Measurements from ENCODE around the gene ROGDI. TPM values are rescaled to one million over a fixed set of nuclear protein-coding genes. Genes with fewer than 3 reads are reported as not detected.
A peak's percentile ranks its signal among the peaks of the same experiment; 100 is the strongest.

The ROGDI gene
- total RNA-seq, 1 experiment from 2014 or later, result 14.7 TPM

DNA sequence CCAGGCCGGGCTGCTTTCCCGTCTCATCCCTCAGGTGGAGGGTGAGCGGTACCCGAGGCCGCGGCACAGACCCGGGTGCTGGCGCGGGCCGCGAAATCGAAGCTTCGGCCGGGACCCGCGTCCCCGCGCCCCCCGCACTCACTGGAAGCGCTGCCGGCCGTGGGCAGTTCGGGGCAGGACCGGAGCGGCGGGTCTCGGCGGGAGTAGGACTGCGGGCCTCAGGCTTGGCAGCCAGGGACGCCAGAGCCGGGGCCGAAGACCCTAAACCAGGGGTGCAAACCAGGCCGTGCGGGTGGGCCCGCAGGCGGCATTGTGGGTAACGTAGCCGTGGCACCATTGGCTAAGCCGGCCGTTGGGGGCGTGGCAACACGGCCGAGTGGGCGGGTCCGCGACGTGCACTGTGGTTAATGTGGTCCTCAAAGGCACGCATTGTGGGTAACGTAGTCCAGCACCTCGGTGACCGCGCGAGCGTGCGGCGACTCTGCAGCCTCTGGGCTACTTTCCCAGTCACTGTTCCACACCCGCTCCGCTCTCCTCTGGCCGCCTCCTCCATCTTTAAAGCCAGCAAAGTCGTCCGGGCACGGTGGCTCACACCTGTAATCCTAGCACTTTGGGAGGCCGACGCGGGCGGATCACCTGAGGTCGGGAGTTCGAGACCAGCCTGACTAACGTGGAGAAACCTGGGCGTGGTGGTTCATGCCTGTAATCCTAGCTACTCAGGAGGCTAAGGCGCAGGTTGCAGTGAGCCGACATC, 35.4 kb downstream of the ROGDI start, which contains the start of gene ZNF500:
TSS of gene ZNF500 (minus strand) at position 288 of the 754 bp plus-strand sequence. CDS start 1,184 bp downstream, outside the sequence.
- peak; percentile 96 for DNase-seq (ENCODE audit: low spot score)

DNA sequence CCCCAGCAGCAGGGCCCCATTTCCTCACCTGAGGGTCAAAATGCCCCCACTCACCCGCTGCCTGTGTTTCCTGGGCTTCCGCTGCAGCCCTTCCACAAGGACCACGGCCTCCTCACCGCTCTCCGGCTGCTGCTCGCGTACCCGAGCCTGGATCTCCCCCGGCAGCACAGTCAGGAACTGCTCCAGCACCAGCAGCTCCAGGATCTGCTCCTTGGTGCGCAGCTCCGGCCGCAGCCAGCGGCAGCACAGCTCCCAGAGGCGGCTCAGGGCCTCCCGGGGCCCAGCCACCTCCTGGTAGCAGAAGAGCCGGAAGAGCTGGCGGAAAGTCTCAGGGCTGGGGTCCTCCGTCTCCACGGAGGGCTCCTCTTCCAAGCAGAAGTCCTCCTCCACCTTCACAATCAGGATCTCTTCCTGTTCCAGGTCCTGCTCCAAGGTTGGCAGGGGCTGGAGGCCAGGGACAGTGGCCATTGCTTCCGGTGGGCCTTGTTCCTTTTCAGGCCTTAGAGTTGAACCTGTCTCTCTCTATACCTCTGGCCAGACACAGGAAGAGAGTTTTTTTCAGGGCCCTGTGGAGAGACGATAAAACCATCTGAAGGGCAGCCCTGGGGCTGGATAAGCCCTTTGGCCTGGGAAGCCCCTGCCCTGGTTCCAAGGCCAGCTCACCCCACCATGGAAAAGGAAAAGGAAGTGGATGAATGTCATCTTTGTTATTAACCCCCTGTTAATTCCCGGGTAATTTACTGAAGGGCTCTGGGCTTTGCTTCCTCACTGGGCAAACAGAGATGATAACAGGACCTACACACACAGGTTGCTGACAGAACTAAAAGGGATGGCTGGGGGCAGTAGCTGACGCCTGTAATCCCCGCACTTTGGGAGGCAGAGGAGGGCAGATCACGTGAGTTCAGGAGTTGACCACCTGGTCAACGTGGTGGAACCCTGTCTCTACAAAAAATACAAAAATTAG, 36.6 kb downstream of the ROGDI start:
- no peak for DNase-seq (ENCODE audit: low spot score)

DNA sequence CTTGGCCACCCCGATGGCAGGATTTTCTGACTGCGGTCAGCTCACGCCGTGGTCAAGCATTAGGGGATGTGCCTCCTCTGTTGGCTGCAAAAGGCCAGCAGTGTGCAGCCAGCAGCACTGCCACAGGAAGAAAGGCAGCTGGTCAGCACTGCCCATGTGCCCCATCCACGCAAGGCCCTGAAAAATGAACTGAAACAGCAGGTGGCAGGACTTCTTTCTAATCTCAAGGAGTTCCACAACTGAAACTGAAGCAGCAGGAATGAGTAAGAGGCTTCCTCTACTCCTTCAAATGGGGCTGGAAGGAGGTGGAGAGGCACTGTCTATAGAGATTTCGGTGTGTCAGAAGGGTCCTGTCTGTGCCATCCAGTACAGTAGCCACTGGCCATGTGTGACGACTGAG, 38.6 kb downstream of the ROGDI start:
- DNase-seq (ENCODE audit: low spot score), result no peak

DNA sequence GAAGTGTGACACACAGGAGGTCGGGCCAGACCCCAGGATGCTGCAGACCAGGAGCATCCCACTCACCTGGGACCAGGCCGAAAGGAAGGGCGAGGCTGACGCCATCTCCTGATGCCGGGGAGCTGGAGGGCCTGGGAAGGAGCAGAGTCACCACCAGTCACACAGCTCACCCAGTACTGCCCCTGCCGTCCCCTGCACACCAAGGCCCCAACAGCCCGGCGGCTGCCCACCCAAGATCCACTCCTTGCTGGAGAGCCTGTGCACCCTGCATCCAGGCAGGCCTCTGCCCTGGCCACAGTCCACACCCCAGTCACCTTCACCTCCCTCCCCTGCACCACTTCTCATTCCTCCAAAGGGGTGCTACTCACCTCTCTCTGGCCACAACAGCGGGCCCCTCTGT, 40.2 kb downstream of the ROGDI start:
- no peak for DNase-seq (ENCODE audit: low spot score)

DNA sequence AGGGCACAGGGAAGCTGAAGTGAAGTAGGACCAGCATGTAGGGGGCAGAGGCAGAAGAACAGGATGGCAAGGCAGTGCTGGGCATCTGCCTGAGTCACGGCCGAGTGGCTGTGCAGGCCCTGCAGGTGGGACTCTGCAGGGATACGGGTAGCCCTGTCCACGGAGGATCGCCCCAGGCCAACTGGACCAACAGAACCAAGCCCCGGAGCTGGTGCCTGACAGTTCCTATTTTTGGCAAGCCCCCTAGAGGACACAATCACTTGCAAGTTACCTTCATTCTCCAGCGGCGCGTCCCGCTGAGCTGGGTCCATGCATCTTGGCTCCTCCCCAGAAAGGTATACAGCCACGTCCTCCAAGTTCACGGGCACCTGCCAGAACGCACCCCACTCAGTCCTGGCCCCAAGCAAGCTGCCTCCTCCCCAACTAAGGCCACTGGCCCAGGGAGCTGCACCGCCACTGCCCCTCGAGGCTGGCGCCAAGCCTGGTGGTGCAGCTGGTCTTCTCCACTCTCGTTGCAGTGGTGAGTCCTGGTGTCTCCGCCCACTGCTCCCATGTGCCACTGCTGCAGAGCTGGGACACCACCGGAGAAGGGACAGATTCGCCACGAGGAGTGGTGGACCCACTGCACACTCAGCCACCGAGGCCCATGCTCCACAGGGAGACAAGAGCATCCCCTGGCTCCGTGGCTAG, 42.1 kb downstream of the ROGDI start:
- DNase-seq (ENCODE audit: low spot score), result no peak

DNA sequence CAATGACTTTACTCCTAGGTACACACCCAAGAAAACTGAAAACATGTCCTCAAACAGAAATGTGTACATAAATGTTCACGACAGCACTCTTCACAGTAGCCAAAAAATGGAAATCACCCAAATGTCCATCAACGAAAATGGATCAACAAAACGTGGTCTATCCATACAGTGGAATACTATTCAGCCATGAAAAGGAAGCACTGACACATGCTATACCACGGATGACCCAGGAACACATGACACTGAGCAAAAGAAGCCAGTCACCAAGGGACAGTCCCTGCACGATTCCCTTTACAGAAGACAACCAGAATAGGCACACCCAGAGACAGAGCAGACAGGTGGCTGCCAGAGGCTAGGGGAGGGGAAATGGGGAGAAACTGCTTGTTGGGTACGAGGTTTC, 46.7 kb downstream of the ROGDI start:
- no peak for DNase-seq (ENCODE audit: low spot score)

DNA sequence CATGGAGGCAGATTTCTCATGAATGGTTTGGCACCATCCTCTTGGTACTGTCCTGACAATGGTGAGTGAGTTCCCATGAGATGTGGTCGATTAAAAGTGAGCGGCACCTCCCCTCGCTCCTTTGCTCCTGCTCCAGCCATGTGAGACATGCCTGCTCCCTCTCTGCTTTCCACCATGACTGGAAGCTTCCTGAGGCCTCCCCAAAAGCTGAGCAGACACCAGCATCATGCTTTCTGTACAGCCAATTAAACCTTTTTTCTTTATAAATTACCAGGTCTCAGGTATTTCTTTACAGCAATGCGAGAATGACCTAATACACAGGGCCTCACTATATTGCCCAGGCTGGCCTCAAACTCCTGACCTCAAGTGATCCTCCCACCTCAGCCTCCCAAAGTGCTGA, 47.6 kb downstream of the ROGDI start:
- DNase-seq (ENCODE audit: low spot score), result no peak

DNA sequence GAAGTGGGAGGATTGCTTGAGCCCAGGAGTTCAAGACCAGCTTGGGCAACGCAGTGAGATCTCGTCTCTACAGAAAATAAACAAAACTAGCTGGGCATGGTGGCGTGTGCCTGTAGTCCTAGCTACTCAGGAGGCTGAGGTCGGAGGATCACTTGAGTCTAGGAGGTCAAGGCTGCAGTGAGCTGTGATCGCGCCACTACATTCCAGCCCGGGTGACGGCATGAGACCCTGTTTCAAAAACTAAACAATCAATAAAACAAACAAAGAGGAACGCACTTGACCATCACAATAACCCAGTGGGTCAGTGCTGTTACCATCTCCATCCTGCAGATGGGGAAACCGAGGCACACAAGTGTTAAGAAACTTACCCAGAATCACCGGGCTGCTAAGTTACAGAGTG, 49.2 kb downstream of the ROGDI start:
- no peak for DNase-seq (ENCODE audit: low spot score)

DNA sequence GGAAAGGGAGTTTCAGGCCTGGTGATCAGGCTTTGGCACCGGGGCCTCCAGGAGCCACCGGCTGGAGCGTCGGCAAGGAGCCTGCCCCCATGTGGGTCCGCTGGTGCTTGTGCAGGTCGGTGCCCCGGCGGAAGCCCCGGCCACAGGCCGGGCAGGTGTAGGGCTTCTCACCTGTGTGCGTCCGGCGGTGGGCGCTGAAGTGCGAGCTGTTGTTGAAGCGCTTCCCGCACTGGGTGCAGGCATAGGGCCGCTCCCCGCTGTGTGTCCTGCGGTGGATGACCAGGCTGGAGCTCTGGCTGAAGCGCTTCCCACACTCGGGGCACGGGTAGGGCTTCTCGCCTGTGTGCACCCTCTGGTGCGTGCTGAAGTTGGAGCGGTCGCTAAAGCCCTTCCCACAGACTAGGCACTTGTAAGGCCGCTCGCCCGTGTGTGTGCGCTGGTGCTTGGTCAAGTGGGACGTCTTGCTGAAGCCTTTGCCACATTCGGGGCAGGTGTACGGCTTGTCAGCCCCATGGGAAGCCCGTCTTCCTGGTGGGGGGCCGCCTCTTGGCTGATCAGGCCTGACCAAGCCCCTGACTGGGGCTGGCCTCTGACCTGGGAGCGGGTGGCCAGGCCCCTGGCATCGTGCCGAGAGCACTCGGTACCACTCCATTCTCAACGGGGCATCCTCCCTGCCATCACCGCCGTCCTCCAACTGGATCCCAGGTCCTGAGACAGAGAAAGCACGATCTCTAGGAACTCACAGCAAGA, 49.9 kb downstream of the ROGDI start:
- no peak for DNase-seq (ENCODE audit: low spot score)

DNA sequence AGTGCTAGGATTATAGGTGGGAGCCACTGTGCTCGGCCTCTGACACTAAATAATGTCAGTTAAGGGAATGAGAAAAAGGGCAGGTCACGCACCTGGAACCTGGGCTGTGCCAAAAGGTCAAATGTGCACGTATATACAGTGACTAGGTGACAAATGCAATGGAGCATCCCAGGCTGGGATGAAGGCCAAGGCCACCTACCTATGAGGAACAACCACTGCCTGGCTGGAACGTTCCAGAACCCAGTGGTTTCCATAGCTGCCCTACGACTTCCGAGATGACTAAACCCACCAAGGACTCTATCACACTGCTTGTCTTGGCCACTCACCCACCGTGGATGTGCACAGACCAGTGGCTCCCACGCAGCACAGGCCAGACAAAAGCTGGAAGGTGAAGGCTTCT, 51.5 kb downstream of the ROGDI start:
- DNase-seq (ENCODE audit: low spot score), result no peak

DNA sequence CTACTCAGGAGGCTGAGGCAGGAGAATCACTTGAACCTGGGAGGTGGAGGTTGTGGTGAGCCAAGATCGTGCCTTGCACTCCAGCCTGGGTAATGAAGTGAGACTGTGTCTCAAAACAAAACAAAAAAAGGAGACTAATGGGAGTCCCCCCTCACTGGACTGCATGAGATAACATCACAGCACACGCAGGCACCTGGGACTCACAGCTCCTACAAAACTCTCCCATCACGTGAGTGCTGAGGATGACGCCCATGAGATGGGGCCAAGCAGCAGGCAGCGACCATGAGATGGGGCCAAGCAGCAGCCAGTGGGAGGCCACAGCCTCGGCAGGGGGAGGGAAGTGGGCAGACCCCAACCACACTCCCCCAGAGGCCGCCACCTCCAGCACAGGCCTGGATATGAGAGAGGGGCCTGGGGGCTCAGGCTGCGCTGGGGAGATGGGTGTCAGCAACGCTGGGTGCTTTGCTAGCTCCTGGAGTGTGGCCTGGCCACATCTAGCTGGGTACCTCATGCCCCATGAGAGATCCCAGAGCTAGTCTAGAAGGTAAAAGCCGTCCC, 52.7 kb downstream of the ROGDI start:
- DNase-seq (ENCODE audit: low spot score), result no peak

DNA sequence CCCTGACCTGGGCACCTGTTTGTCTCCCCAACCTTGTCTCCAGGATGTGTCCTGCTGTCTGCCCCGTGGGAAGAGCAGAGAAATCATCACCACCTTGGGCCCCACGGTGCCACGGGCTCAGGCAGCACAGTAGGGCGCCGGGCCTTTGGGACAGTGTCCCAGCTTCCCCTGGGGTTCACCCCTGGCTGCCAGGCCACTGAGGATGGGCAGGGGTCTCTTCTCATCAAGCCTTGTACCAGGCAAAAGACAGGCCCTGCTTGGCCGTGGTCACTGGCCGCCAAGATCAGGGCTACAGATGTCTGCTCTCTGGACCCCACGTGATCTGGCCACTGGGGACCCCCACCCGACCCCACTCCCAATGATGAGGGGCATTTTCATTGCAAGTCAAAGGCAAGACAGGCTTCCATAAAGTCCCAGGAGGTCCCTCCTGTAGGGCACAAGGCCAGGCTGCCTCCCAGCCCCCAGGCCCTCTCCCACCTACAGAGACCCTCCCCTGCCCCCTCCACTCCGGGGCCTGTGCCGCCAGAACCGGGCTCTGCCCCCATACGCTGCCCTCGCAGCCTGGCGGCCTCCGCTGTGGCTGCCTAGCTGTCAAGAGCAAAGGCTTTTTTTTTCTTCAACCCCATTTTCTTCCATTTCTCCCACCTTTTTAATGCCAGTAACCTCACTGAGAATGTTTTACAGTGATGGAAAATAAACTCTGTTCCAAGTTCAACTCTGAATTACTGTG, 53.6 kb downstream of the ROGDI start:
- no peak for DNase-seq (ENCODE audit: low spot score)

DNA sequence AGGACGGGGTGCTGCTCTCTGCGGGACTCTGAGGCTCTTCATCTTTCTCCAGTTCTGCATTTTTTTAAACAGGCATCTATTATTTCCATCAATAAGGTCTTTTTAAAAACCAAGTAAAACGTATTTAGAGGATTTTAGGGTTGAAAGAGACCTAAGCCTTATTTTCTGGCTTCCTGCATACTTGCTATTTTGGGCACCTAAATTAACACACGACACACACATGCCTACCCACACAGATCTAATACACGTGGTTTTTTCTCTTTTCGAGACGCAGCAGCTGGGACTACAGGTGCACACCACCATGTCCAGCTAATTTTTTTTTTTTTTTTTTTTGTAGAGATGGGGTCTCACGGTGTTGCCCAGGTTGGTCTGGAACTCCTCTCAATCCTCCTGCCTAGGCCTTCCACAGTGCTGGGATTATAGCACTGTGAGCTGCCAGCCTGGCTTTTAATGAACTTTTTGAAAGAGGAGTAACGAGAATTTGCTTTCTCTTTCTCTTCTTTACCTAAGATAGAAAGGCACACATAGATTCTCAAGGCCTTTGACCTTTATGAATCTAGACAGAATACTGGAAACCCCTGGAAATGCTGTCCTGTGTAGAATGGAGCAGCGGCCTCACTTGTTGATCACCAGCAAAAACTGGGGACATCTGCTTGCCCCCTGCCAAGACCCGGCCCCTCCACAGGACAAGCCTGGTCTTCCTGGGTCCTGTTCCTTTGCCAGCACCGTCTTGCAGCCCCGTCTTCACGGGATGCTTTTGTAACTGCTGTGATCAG, 54.3 kb downstream of the ROGDI start:
- no peak for DNase-seq (ENCODE audit: low spot score)

DNA sequence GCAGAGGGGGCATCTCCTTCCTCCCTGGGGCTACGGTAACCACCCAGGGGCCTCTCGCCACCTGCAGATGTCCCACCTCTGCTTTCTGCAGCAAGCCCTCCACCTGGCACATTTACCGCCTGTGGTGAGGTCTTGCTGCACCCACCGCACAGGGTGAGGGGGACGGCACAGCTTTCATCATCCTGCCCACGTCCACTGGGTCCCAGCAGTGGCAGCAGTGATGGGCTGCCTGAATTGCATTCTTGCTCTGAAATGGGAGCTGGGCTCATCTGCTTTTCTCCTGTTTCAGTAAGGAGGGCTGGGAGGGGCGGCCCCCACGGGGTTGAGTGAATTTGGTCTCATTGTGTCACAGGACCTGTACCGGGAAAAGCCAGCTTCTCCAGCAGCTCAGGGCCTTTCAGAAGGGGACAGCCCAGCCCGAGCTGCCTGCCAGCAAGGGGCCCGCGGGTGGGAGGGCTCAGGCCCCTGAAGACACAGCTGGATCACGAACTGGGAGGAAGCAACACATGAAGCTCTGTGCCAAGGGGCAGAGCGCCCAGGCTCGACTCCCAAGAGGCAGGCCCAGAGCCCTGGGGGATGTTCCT, 55.4 kb downstream of the ROGDI start:
- DNase-seq (ENCODE audit: low spot score), result no peak

Other genes starting within 250 kb of the ROGDI start
- gene C16orf96, start 246.3 kb downstream of the ROGDI start, total RNA-seq (2014; rRNA removed; shearing (Covaris generic)), result not detected in 2 replicates
- 2.2 and 2.5 TPM in 2 replicates for gene UBALD1, start 187.7 kb downstream of the ROGDI start, total RNA-seq (2014; rRNA removed; shearing (Covaris generic))
- 15.4 and 16.1 TPM in 2 replicates for gene MGRN1, start 177.8 kb downstream of the ROGDI start, total RNA-seq (2014; rRNA removed; shearing (Covaris generic))
- gene NUDT16L1, start 109.1 kb downstream of the ROGDI start, total RNA-seq (2014; rRNA removed; shearing (Covaris generic)), result 37.1 and 39.6 TPM in 2 replicates
- 6.0 and 6.4 TPM in 2 replicates for gene ANKS3, start 68.4 kb downstream of the ROGDI start, total RNA-seq (2014; rRNA removed; shearing (Covaris generic))
- 0.62 and 6.4 TPM in 2 replicates for gene DNAAF8, start 68.1 kb downstream of the ROGDI start, total RNA-seq (2014; rRNA removed; shearing (Covaris generic))
- gene ZNF500, start 35.5 kb downstream of the ROGDI start, total RNA-seq (2014; rRNA removed; shearing (Covaris generic)), result 3.3 and 4.4 TPM in 2 replicates
- not detected in 2 replicates for gene SEPTIN12, start 14.3 kb downstream of the ROGDI start, total RNA-seq (2014; rRNA removed; shearing (Covaris generic))
- not detected in 2 replicates for gene SMIM22, start 7.3 kb downstream of the ROGDI start, total RNA-seq (2014; rRNA removed; shearing (Covaris generic))
- gene GLYR1, start 44.7 kb upstream of the ROGDI start, total RNA-seq (2014; rRNA removed; shearing (Covaris generic)), result 20.6 and 35.8 TPM in 2 replicates
- 12.7 and 14.5 TPM in 2 replicates for gene UBN1, start 44.8 kb upstream of the ROGDI start, total RNA-seq (2014; rRNA removed; shearing (Covaris generic))
- gene PPL, start 134.5 kb upstream of the ROGDI start, total RNA-seq (2014; rRNA removed; shearing (Covaris generic)), result 0.10 and 0.18 TPM in 2 replicates
- not detected in 2 replicates for gene SEC14L5, start 155.7 kb upstream of the ROGDI start, total RNA-seq (2014; rRNA removed; shearing (Covaris generic))
- 17.0 and 41.5 TPM in 2 replicates for gene NAGPA, start 231.3 kb upstream of the ROGDI start, total RNA-seq (2014; rRNA removed; shearing (Covaris generic))

Measured in H4 (cell line).